HCT116 (cell line): ENCODE data around the gene EI24. TPM values are rescaled to one million over a fixed set of nuclear protein-coding genes. Genes with fewer than 3 reads are reported as not detected.

Experiments used
- ATAC-seq: fragments of 200-7000 bp; cut with Tn5 transposase; 2 replicates; pipeline ENCODE4 v1.9.1; 2020; ENCODE audit warnings: mild to moderate bottlenecking, moderate library complexity
- BruUV-seq: library from RNA; stranded (reverse); fragments of 400-500 nt; replicated peaks from 2 replicates; lab custom pipeline; 2021; lab: Mats Ljungman, UMichigan
- CTCF ChIA-PET: fragments of 300-600 bp; sonication (Branson Sonifier 250); formaldehyde crosslinking; loops from one replicate; lab custom pipeline; 2021; ENCODE audit warnings: antibody characterized with exemption; lab: Charles Lee
- POLR2A ChIA-PET: fragments of 300-600, 350-600 bp; sonication (Branson Sonifier 250); formaldehyde crosslinking; loops from one replicate; lab custom pipeline; 2021; ENCODE audit warnings: antibody characterized with exemption; lab: Charles Lee
- RAD21 ChIA-PET, 2 experiments: fragments of 300-600 bp; sonication (Branson Sonifier 250); formaldehyde crosslinking; loops; one replicate each; lab custom pipeline; 2023; ENCODE audit warnings: low total read pairs in 2 of 2; ENCODE audit not compliant: uncharacterized antibody in 2 of 2, unreplicated experiment in 2 of 2, low non-redundant PET in 1 of 2; lab: Charles Lee
- DNase-seq: peaks from one replicate; pipeline ENCODE4 v3.0.0-alpha.2; 2010; ENCODE audit warnings: low read depth, low spot score
- H2AFZ ChIP-seq: fragments of 200-600 bp; shearing (Covaris generic), sonication (generic); 2 replicates; pipeline ENCODE4 v1.6.1; 2017; ENCODE audit warnings: low read depth, mixed run types, mixed read lengths, antibody characterized with exemption, low read length; ENCODE audit not compliant: poor library complexity, severe bottlenecking
- H3K27ac ChIP-seq: 2 replicates; pipeline ENCODE4 v1.5.1; 2012; ENCODE audit warnings: low read depth, low read length
- H3K27me3 ChIP-seq: fragments of 200-600 bp; sonication (generic); 2 replicates; pipeline ENCODE4 v1.6.1; 2016; ENCODE audit warnings: mixed run types, low read length, mixed read lengths; ENCODE audit not compliant: insufficient read depth
- H3K36me3 ChIP-seq, 2 experiments: fragments of 200-500 bp in 1 of 2; fragments of 200-600 bp in 1 of 2; sonication (Bioruptor generic) in 1 of 2; sonication (generic) in 1 of 2; 2 replicates each; pipeline versions ENCODE4 v1.5.1 to v1.6.1; 2014 to 2016; ENCODE audit warnings: low read length in 2 of 2, inconsistent platforms in 1 of 2, mixed read lengths in 1 of 2, mixed run types in 1 of 2; ENCODE audit not compliant: insufficient read depth in 2 of 2, control insufficient read depth in 1 of 2
- H3K4me1 ChIP-seq, 2 experiments: fragments of 200-600 bp in 1 of 2; sonication (generic) in 1 of 2; 2 replicates each; pipeline versions ENCODE4 v1.5.1 to v1.6.1; 2012 to 2017; ENCODE audit warnings: low read length in 2 of 2, inconsistent platforms in 1 of 2, mild to moderate bottlenecking in 1 of 2, mixed read lengths in 1 of 2, mixed run types in 1 of 2, moderate library complexity in 1 of 2; ENCODE audit not compliant: insufficient read depth in 2 of 2, control insufficient read depth in 1 of 2
- H3K4me2 ChIP-seq: fragments of 200-600 bp; sonication (generic); 2 replicates; pipeline ENCODE4 v1.6.1; 2017; ENCODE audit warnings: mixed run types, low read length, mixed read lengths
- H3K4me3 ChIP-seq, 2 experiments: fragments of 200-600 bp in 1 of 2; sonication (generic) in 1 of 2; replicated peaks in 1 of 2; 2 replicates each; pipeline ENCODE4 v1.5.1; 2011 to 2016; ENCODE audit warnings: low read length in 2 of 2, control low read depth in 1 of 2, low read depth in 1 of 2, mild to moderate bottlenecking in 1 of 2, mixed read lengths in 1 of 2, mixed run types in 1 of 2
- H3K79me2 ChIP-seq: fragments of 200-600 bp; sonication (generic); 2 replicates; pipeline ENCODE4 v1.6.1; 2017; ENCODE audit warnings: mild to moderate bottlenecking, mixed run types, low read length, moderate library complexity, mixed read lengths; ENCODE audit not compliant: insufficient read depth
- H3K9ac ChIP-seq: fragments of 200-600 bp; sonication (generic); 2 replicates; pipeline ENCODE4 v1.6.1; 2016; ENCODE audit warnings: low read length, mixed read lengths
- H3K9me2 ChIP-seq: fragments of 200-600 bp; sonication (generic), shearing (Covaris generic); 2 replicates; pipeline ENCODE4 v1.6.1; 2017; ENCODE audit warnings: mixed run types, mild to moderate bottlenecking, moderate library complexity; ENCODE audit not compliant: insufficient read depth
- H3K9me3 ChIP-seq, 2 experiments: fragments of 200-500 bp in 1 of 2; fragments of 200-600 bp in 1 of 2; sonication (Bioruptor generic) in 1 of 2; sonication (generic) in 1 of 2; 2 replicates each; pipeline ENCODE4 v1.6.1; 2014 to 2017; ENCODE audit warnings: low read length in 2 of 2, mixed read lengths in 2 of 2, inconsistent platforms in 1 of 2, low read depth in 1 of 2, mild to moderate bottlenecking in 1 of 2, mixed run types in 1 of 2, moderate library complexity in 1 of 2; ENCODE audit not compliant: control insufficient read depth in 1 of 2, insufficient read depth in 1 of 2
- H4K20me1 ChIP-seq: fragments of 200-600 bp; sonication (generic), shearing (Covaris generic); 2 replicates; pipeline ENCODE4 v1.6.1; 2017; ENCODE audit warnings: mixed run types, mild to moderate bottlenecking, moderate library complexity; ENCODE audit not compliant: insufficient read depth
- CBX3 ChIP-seq: IDR thresholded peaks from 2 replicates; pipeline ENCODE4 v1.6.1; 2012; ENCODE audit warnings: low read depth
- EGR1 ChIP-seq: IDR thresholded peaks from 2 replicates; pipeline ENCODE4 v1.6.1; 2012; ENCODE audit warnings: low read depth
- FOSL1 ChIP-seq: IDR thresholded peaks from 2 replicates; pipeline ENCODE4 v1.6.1; 2012; ENCODE audit warnings: low read depth
- JUND ChIP-seq: IDR thresholded peaks from 2 replicates; pipeline ENCODE4 v1.6.1; 2012
- RAD21 ChIP-seq: IDR thresholded peaks from 2 replicates; pipeline ENCODE4 v1.6.1; 2012; ENCODE audit warnings: low read depth, mild to moderate bottlenecking
- SP1 ChIP-seq: IDR thresholded peaks from 2 replicates; pipeline ENCODE4 v1.6.1; 2012; ENCODE audit warnings: low read depth
- SRF ChIP-seq: IDR thresholded peaks from 2 replicates; pipeline ENCODE4 v1.6.1; 2012; ENCODE audit warnings: low read depth
- intact Hi-C: fragments of 100-400 bp; cut with micrococcal nuclease; formaldehyde crosslinking; loops from 2 replicates; pipeline ENCODE4 v1.10.0; 2022
- total RNA-seq: library from RNA; stranded (reverse); gene quantifications from one replicate; pipeline ENCODE4 v1.2.1, GENCODE V29; 2021; ENCODE audit not compliant: unreplicated experiment
- TF ChIP-seq, protein P1 (sequence below): IDR thresholded peaks from 2 replicates; pipeline ENCODE4 v1.6.1; 2012

The EI24 gene
- total RNA-seq, 1 experiment from 2014 or later: 130 TPM

DNA sequence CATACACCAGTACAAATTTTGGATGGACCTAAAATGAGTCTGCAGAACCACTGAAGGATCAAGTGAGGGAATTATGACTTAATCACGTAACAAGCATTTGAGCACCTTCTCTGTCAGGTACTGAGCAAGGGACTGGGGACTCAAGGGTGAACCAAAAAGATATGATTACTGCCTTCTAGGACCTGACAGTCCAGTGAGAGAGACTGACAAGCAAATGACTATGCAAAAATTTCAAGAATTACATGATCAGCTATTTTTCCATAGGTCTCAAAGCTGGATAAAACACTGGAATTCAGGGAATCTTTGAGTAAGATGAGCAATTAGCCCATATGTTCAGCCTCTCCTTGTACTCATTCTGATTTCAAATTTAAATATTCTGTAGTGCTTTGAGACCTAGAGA, 18.2 kb downstream of the EI24 start:
- Histone ChIP-seq H4K20me1 (no peaks in the 10 kb centered on the region), H3K27me3 (no peaks in the 10 kb centered on the region), H3K4me3 (no peak overlapping the region), H3K36me3 (peaks cover 4 to 15% of the 10 kb centered on the region in 2 experiments; a peak in 2 of 4 replicates), H3K4me1 (peaks cover 6 to 22% of the 10 kb centered on the region in 2 experiments; a peak in 3 of 4 replicates), H3K79me2 (peaks cover 8% of the 10 kb centered on the region; the same call in 1 of the 2 replicates), H3K27ac (no peak overlapping the region), H3K9me2 (no peaks in the 10 kb centered on the region), H3K9ac (no peak overlapping the region), H2AFZ (no peak overlapping the region), H3K9me3 (no peaks in the 10 kb centered on the region), H3K4me2 (no peak overlapping the region)
- no TSS peak for BruUV-seq
- no peak for DNase-seq
- ChIA-PET CTCF (no interaction called here), POLR2A (interaction anchor here (0.6 to 1.1 kb wide), 2 partner anchors 14 to 18 kb away, joined by 3 to 4 read pairs; partner anchors contain the start of gene EI24), RAD21 (no interaction called here)
- no peak for ATAC-seq
- intact Hi-C loops: no loop called here
- TF ChIP-seq, protein P1, sequence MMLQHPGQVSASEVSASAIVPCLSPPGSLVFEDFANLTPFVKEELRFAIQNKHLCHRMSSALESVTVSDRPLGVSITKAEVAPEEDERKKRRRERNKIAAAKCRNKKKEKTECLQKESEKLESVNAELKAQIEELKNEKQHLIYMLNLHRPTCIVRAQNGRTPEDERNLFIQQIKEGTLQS: no peak
- TF ChIP-seq EGR1: no peak
- TF ChIP-seq SRF: no peak

DNA sequence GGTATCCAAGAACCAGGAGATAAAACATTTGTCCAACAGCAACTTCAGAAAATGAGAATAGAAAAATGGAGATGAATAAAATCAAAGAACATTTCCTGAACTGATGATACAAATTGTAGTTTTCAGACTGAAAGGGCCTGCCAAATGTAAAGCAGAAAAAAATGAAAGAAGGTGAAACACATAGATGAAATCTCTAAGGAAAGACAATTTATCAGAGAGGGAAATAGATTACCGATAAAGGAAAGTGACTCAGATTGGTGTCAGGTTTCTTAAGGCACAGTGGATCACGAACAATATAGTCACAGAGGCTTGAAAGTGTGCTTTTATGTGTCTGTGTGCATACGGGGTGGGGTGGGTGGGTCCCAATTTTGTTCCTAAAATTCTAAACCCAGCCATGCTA, 19.2 kb downstream of the EI24 start:
- H3K9me2 ChIP-seq: no peaks in the 10 kb centered on the region
- no peak overlapping the region for H3K27ac ChIP-seq
- no peaks in the 10 kb centered on the region for H3K27me3 ChIP-seq
- H3K4me2 ChIP-seq: peak overlapping the region; percentile 51
- RAD21 ChIA-PET: no interaction called here
- peaks cover 4 to 6% of the 10 kb centered on the region in 2 experiments; a peak in 1 of 4 replicates for H3K36me3 ChIP-seq
- intact Hi-C loops: no loop called here
- ATAC-seq (no peak), DNase-seq (peak; percentile 16)
- H3K4me1 ChIP-seq: peaks cover 6 to 23% of the 10 kb centered on the region in 2 experiments; a peak in 3 of 4 replicates
- CTCF ChIA-PET: no interaction called here
- no peak overlapping the region for H2AFZ ChIP-seq
- H3K9me3 ChIP-seq: no peaks in the 10 kb centered on the region
- no peaks in the 10 kb centered on the region for H4K20me1 ChIP-seq
- H3K4me3 ChIP-seq: 0 out of 4 replicates have a peak overlapping the region, but pooled peaks of 1 of the 2 experiments have one; percentile 3
- no TSS peak for BruUV-seq
- H3K9ac ChIP-seq: no peak overlapping the region
- TF ChIP-seq SP1 (0 out of 2 replicates have a peak, but pooled peaks have one; percentile 24), JUND (peak; percentile 47), RAD21 (no peak), CBX3 (0 out of 2 replicates have a peak, but pooled peaks have one; percentile 16), FOSL1 (peak; percentile 63)
- TF ChIP-seq, all 23 proteins: peak for 4
- POLR2A ChIA-PET: no interaction called here
- H3K79me2 ChIP-seq: peaks cover 17% of the 10 kb centered on the region
